SK-N-SH (cell line): ENCODE measurements around the gene ZDHHC24. TPM values are rescaled to one million over a fixed set of nuclear protein-coding genes. Genes with fewer than 3 reads are reported as not detected.

Source experiments
- CTCF ChIA-PET: fragments of 300-600, 350-600 bp; formaldehyde crosslinking; extraction: SDS; loops from one replicate; lab custom pipeline; 2021; lab: Yijun Ruan, JAX
- POLR2A ChIA-PET: fragments of 350-600 bp; sonication (Branson Sonifier 250); formaldehyde crosslinking; extraction: SDS; loops from one replicate; lab custom pipeline; 2020; ENCODE audit warnings: antibody characterized with exemption, inconsistent platforms; lab: Yijun Ruan, JAX
- DNase-seq: peaks from one replicate; pipeline ENCODE4 v3.0.0; 2012
- H2AFZ ChIP-seq: fragments of 200-600 bp; sonication (generic); 2 replicates; pipeline ENCODE4 v1.8.1; 2016; ENCODE audit warnings: antibody characterized with exemption, mild to moderate bottlenecking, low read depth
- H3F3A ChIP-seq: fragments of 200-600 bp; sonication (generic); replicated peaks from 2 replicates; pipeline ENCODE3; 2016; ENCODE audit warnings: antibody characterized with exemption, mild to moderate bottlenecking; ENCODE audit not compliant: insufficient read depth
- H3K27ac ChIP-seq, 2 experiments: fragments of 200-500 bp in 1 of 2; fragments of 200-600 bp in 1 of 2; sonication (Bioruptor generic) in 1 of 2; sonication (generic), shearing (Covaris generic) in 1 of 2; 2 replicates each; pipeline versions ENCODE4 v1.5.1 to v1.6.1; 2014 to 2016; ENCODE audit warnings: low read depth in 2 of 2, inconsistent platforms in 1 of 2, low read length in 1 of 2, mild to moderate bottlenecking in 1 of 2, mixed read lengths in 1 of 2
- H3K27me3 ChIP-seq: fragments of 200-600 bp; sonication (generic), shearing (Covaris generic); 2 replicates; pipeline ENCODE4 v1.6.1; 2016; ENCODE audit warnings: mixed run types; ENCODE audit not compliant: insufficient read depth
- H3K36me3 ChIP-seq, 2 experiments: fragments of 200-500 bp in 1 of 2; fragments of 200-600 bp in 1 of 2; sonication (Bioruptor generic) in 1 of 2; sonication (generic) in 1 of 2; replicated peaks in 1 of 2; 2 replicates each; pipeline versions ENCODE3 to v1.5.1; 2014 to 2016; ENCODE audit warnings: low read length in 1 of 2, mild to moderate bottlenecking in 1 of 2; ENCODE audit not compliant: insufficient read depth in 2 of 2, control insufficient read depth in 1 of 2
- H3K4me1 ChIP-seq, 2 experiments: fragments of 200-500 bp in 1 of 2; fragments of 200-600 bp in 1 of 2; sonication (Bioruptor generic) in 1 of 2; sonication (generic), shearing (Covaris generic) in 1 of 2; 2 replicates each; pipeline versions ENCODE4 v1.5.1 to v1.6.1; 2014 to 2016; ENCODE audit warnings: low read depth in 1 of 2, low read length in 1 of 2, mixed run types in 1 of 2; ENCODE audit not compliant: insufficient read depth in 2 of 2, control insufficient read depth in 1 of 2
- H3K4me2 ChIP-seq: fragments of 200-600 bp; sonication (generic), shearing (Covaris generic); 2 replicates; pipeline ENCODE4 v1.6.1; 2017; ENCODE audit warnings: mixed run types
- H3K4me3 ChIP-seq, 2 experiments: fragments of 200-500 bp in 1 of 2; fragments of 200-600 bp in 1 of 2; sonication (Bioruptor generic) in 1 of 2; sonication (generic), shearing (Covaris generic) in 1 of 2; 2 replicates each; pipeline versions ENCODE4 v1.5.1 to v1.8.1; 2014 to 2016; ENCODE audit warnings: low read depth in 2 of 2, inconsistent platforms in 1 of 2, low read length in 1 of 2, mild to moderate bottlenecking in 1 of 2, mixed read lengths in 1 of 2, moderate library complexity in 1 of 2
- H3K79me2 ChIP-seq: fragments of 200-600 bp; sonication (generic); 2 replicates; pipeline ENCODE4 v1.8.1; 2017; ENCODE audit warnings: mild to moderate bottlenecking; ENCODE audit not compliant: insufficient read depth
- H3K9ac ChIP-seq: fragments of 200-600 bp; sonication (generic); 2 replicates; pipeline ENCODE4 v1.6.1; 2017; ENCODE audit warnings: mixed run types
- H3K9me2 ChIP-seq: fragments of 200-600 bp; sonication (generic); 2 replicates; pipeline ENCODE4 v1.6.1; 2017; ENCODE audit warnings: mixed run types
- H3K9me3 ChIP-seq: fragments of 200-600 bp; sonication (generic); 2 replicates; pipeline ENCODE4 v1.6.1; 2017; ENCODE audit warnings: mixed run types, mild to moderate bottlenecking, moderate library complexity
- H4K20me1 ChIP-seq: fragments of 200-600 bp; sonication (generic); 2 replicates; pipeline ENCODE4 v1.6.1; 2017; ENCODE audit warnings: mild to moderate bottlenecking, mixed run types; ENCODE audit not compliant: insufficient read depth
- CHD2 ChIP-seq: fragments of 150-350 bp; IDR thresholded peaks from 2 replicates; pipeline ENCODE4 v1.6.1; 2018; ENCODE audit warnings: low read length; ENCODE audit not compliant: partially characterized antibody
- ELF1 ChIP-seq: IDR thresholded peaks from 2 replicates; pipeline ENCODE4 v1.4.0; 2012
- EZH2phosphoT487 ChIP-seq: fragments of 200-600 bp; sonication (generic); IDR thresholded peaks from 2 replicates; pipeline ENCODE4 v1.6.1; 2017; ENCODE audit warnings: low read depth, mixed run types, mild to moderate bottlenecking, antibody characterized with exemption, moderate library complexity, borderline replicate concordance
- FOSL2 ChIP-seq: IDR thresholded peaks from 2 replicates; pipeline ENCODE4 v1.4.0; 2012; ENCODE audit warnings: low read depth, mild to moderate bottlenecking, moderate library complexity, borderline replicate concordance
- FOXJ3 ChIP-seq: sonication (generic); formaldehyde crosslinking; IDR thresholded peaks from 2 replicates; pipeline ENCODE4 v1.5.1; 2020; ENCODE audit warnings: mild to moderate bottlenecking, missing genetic modification reagents
- GABPA ChIP-seq: IDR thresholded peaks from 2 replicates; pipeline ENCODE4 v1.4.0; 2012; ENCODE audit warnings: low read depth, mild to moderate bottlenecking
- GATA2 ChIP-seq: sonication (generic); formaldehyde crosslinking; IDR thresholded peaks from 2 replicates; pipeline ENCODE4 v1.5.0; 2020; ENCODE audit warnings: mild to moderate bottlenecking, missing genetic modification reagents
- JUND ChIP-seq: IDR thresholded peaks from 2 replicates; pipeline ENCODE4 v1.4.0; 2012
- NFIC ChIP-seq: IDR thresholded peaks from 2 replicates; pipeline ENCODE4 v1.4.0; 2012; ENCODE audit warnings: borderline replicate concordance
- POLR2AphosphoS5 ChIP-seq: IDR thresholded peaks from 2 replicates; pipeline ENCODE4 v1.6.1; 2012; ENCODE audit warnings: low read depth, low read length
- RCOR1 ChIP-seq: fragments of 150-350 bp; IDR thresholded peaks from 2 replicates; pipeline ENCODE4 v1.6.1; 2017; ENCODE audit warnings: antibody characterized with exemption, low read length
- RFX5 ChIP-seq: IDR thresholded peaks from 2 replicates; pipeline ENCODE4 v1.6.1; 2012; ENCODE audit warnings: mild to moderate bottlenecking, improper control_type of control experiment, low read length
- TAF1 ChIP-seq: IDR thresholded peaks from 2 replicates; pipeline ENCODE4 v1.6.1; 2012; ENCODE audit warnings: low read depth, mild to moderate bottlenecking, low read length, moderate library complexity, borderline replicate concordance
- TCF12 ChIP-seq: IDR thresholded peaks from 2 replicates; pipeline ENCODE4 v1.4.0; 2012
- TEAD4 ChIP-seq: IDR thresholded peaks from 2 replicates; pipeline ENCODE4 v1.4.0; 2012; ENCODE audit warnings: mild to moderate bottlenecking, borderline replicate concordance; ENCODE audit not compliant: insufficient read depth
- WGBS: methylation state at CpG from one replicate; pipeline ENCODE4 v1.1.6; 2017; ENCODE audit warnings: low lambda C conversion rate; 5-methylcytosine and 5-hydroxymethylcytosine counted together
- polyA plus RNA-seq, 3 experiments: library from polyadenylated mRNA; depleted of rRNA; stranded (reverse); fragments of >200 nt; gene quantifications; 2 replicates each; pipeline ENCODE4 v1.2.3, GENCODE V29; 2012
- TF ChIP-seq, protein P1 (sequence below): IDR thresholded peaks from 2 replicates; pipeline ENCODE4; 2012
- TF ChIP-seq, protein P2 (sequence below): fragments of 150-350 bp; IDR thresholded peaks from 2 replicates; pipeline ENCODE4 v1.6.1; 2016; ENCODE audit warnings: mild to moderate bottlenecking, low read depth, low read length
- TF ChIP-seq, protein P3 (sequence below): IDR thresholded peaks from 2 replicates; pipeline ENCODE4 v1.4.0; 2012; ENCODE audit warnings: low read depth
- TF ChIP-seq, protein P4 (sequence below): IDR thresholded peaks from 2 replicates; pipeline ENCODE4 v1.6.1; 2012; ENCODE audit warnings: mild to moderate bottlenecking, low read depth, low read length, moderate library complexity
- TF ChIP-seq, protein P5 (sequence below): fragments of 150-350 bp; IDR thresholded peaks from 2 replicates; pipeline ENCODE4 v1.6.1; 2017; ENCODE audit warnings: antibody characterized with exemption, low read length, low read depth, borderline replicate concordance
- TF ChIP-seq, protein P6 (sequence below): IDR thresholded peaks from 2 replicates; pipeline ENCODE4 v1.4.0; 2012; ENCODE audit warnings: low read depth, borderline replicate concordance

Gene ZDHHC24
- polyA plus RNA-seq, 1 of the 3 experiments (the other 2 are of a cell fraction), result 13.1 TPM

DNA sequence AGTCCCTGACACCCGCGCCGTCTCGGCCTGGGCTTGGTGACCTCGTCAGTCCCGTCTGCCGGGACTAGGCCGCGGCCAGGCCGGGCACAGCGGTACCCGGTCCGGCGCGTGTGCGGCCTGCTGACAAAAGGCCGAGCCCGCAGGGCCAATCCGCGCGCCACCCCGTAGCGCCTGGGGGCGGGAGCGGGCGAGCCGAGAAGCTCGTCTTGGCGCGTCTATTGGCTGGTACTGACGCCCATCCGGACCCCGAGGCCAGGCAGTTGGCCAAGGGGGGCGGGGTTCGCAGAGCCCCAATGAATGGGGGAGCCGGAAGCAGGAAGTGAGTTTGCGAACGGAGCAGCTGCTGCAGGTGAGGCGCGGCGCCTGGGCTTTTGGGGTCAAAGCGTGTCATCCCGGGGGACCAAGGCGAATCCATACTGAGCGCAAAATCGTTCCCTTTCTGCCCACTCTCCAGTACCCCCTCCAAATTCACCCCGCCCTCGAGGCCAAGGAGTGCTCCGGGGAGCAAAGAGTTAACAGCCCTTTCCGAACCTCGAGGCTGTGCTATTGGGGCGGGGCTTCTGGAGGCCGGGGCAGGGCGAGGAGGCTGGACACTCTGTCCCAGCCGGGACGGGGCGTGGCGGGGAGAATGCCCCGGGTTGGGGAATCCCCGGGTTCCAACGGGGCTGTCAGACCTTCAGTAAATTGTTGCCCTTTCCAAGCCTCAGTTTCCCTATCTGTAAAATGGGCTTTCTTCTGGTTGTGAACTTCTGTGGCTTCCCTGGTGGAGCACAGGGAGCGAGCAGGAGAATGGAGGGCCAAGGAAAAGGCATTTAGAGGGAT lies 65.5 kb downstream of the ZDHHC24 start, which contains the start of gene DPP3:
TSS of gene DPP3 (plus strand) at position 318 of the 822 bp plus-strand sequence. CDS start 1,767 bp downstream, outside the sequence.
- no peaks in the 10 kb centered on the region for H3K9me2 ChIP-seq
- peak within 1 kb of the TSS; percentile 64 to 82 for H3K4me3 ChIP-seq
- H3K9me3 ChIP-seq, result no peaks in the 10 kb centered on the region
- H4K20me1 ChIP-seq, result no peaks in the 10 kb centered on the region
- peaks cover 17% of the 10 kb centered on the region; the same call in 1 of the 2 replicates for H3K79me2 ChIP-seq
- H3K4me1 ChIP-seq, result peaks cover 0 to 15% of the 10 kb centered on the region in 2 experiments; a peak in 2 of 4 replicates
- peak within 1 kb of the TSS; percentile 85 to 93 for H3K27ac ChIP-seq
- H3K36me3 ChIP-seq, result peaks cover 0 to 5% of the 10 kb centered on the region in 2 experiments
- DNase-seq, result peak; percentile 99
- ChIA-PET CTCF (interaction anchor here (0.9 to 3.8 kb wide), 10 partner anchors 9 to 169 kb away, joined by 3 to 32 read pairs (median 5); partner anchors contain the start of genes MRPL11 and PELI3), POLR2A (interaction anchor here (0.9 to 2.7 kb wide), 11 partner anchors 10 to 365 kb away, joined by 3 to 18 read pairs (median 6); partner anchors contain the start of genes BBS1, BRMS1, MRPL11 and PELI3)
- no peaks in the 10 kb centered on the region for H3F3A ChIP-seq
- peak within 1 kb of the TSS; percentile 93 for H3K9ac ChIP-seq
- H2AFZ ChIP-seq, result peak within 1 kb of the TSS; percentile 71
- 7% methylated on average over 17 of the region's 62 CpGs for WGBS
- peak within 1 kb of the TSS; percentile 98 for H3K4me2 ChIP-seq
- no peaks in the 10 kb centered on the region for H3K27me3 ChIP-seq
- TF ChIP-seq JUND (no peak), TAF1 (peak; percentile 65; the same call in 1 of the 2 replicates), FOXJ3 (CRISPR knock-in tag) (no peak), RFX5 (no peak), RCOR1 (peak; percentile 38; the same call in 1 of the 2 replicates), CHD2 (peak; percentile 67), EZH2phosphoT487 (no peak), FOSL2 (no peak), GATA2 (CRISPR knock-in tag) (no peak), GABPA (peak; percentile 78), NFIC (peak; percentile 45; the same call in 1 of the 2 replicates), ELF1 (peak; percentile 98), TCF12 (no peak), TEAD4 (no peak), POLR2AphosphoS5 (peak; percentile 84; the same call in 1 of the 2 replicates)
- TF ChIP-seq, protein P1, sequence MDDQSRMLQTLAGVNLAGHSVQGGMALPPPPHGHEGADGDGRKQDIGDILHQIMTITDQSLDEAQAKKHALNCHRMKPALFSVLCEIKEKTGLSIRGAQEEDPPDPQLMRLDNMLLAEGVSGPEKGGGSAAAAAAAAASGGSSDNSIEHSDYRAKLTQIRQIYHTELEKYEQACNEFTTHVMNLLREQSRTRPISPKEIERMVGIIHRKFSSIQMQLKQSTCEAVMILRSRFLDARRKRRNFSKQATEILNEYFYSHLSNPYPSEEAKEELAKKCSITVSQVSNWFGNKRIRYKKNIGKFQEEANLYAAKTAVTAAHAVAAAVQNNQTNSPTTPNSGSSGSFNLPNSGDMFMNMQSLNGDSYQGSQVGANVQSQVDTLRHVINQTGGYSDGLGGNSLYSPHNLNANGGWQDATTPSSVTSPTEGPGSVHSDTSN, result peak; percentile 99
- TF ChIP-seq, protein P2, sequence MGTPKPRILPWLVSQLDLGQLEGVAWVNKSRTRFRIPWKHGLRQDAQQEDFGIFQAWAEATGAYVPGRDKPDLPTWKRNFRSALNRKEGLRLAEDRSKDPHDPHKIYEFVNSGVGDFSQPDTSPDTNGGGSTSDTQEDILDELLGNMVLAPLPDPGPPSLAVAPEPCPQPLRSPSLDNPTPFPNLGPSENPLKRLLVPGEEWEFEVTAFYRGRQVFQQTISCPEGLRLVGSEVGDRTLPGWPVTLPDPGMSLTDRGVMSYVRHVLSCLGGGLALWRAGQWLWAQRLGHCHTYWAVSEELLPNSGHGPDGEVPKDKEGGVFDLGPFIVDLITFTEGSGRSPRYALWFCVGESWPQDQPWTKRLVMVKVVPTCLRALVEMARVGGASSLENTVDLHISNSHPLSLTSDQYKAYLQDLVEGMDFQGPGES, result peak; percentile 52
- TF ChIP-seq, protein P3, sequence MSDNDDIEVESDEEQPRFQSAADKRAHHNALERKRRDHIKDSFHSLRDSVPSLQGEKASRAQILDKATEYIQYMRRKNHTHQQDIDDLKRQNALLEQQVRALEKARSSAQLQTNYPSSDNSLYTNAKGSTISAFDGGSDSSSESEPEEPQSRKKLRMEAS, result peak; percentile 78
- TF ChIP-seq, protein P4, sequence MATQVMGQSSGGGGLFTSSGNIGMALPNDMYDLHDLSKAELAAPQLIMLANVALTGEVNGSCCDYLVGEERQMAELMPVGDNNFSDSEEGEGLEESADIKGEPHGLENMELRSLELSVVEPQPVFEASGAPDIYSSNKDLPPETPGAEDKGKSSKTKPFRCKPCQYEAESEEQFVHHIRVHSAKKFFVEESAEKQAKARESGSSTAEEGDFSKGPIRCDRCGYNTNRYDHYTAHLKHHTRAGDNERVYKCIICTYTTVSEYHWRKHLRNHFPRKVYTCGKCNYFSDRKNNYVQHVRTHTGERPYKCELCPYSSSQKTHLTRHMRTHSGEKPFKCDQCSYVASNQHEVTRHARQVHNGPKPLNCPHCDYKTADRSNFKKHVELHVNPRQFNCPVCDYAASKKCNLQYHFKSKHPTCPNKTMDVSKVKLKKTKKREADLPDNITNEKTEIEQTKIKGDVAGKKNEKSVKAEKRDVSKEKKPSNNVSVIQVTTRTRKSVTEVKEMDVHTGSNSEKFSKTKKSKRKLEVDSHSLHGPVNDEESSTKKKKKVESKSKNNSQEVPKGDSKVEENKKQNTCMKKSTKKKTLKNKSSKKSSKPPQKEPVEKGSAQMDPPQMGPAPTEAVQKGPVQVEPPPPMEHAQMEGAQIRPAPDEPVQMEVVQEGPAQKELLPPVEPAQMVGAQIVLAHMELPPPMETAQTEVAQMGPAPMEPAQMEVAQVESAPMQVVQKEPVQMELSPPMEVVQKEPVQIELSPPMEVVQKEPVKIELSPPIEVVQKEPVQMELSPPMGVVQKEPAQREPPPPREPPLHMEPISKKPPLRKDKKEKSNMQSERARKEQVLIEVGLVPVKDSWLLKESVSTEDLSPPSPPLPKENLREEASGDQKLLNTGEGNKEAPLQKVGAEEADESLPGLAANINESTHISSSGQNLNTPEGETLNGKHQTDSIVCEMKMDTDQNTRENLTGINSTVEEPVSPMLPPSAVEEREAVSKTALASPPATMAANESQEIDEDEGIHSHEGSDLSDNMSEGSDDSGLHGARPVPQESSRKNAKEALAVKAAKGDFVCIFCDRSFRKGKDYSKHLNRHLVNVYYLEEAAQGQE, result peak; percentile 44; the same call in 1 of the 2 replicates
- TF ChIP-seq, protein P5, sequence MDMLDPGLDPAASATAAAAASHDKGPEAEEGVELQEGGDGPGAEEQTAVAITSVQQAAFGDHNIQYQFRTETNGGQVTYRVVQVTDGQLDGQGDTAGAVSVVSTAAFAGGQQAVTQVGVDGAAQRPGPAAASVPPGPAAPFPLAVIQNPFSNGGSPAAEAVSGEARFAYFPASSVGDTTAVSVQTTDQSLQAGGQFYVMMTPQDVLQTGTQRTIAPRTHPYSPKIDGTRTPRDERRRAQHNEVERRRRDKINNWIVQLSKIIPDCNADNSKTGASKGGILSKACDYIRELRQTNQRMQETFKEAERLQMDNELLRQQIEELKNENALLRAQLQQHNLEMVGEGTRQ, result no peak
- TF ChIP-seq, protein P6, sequence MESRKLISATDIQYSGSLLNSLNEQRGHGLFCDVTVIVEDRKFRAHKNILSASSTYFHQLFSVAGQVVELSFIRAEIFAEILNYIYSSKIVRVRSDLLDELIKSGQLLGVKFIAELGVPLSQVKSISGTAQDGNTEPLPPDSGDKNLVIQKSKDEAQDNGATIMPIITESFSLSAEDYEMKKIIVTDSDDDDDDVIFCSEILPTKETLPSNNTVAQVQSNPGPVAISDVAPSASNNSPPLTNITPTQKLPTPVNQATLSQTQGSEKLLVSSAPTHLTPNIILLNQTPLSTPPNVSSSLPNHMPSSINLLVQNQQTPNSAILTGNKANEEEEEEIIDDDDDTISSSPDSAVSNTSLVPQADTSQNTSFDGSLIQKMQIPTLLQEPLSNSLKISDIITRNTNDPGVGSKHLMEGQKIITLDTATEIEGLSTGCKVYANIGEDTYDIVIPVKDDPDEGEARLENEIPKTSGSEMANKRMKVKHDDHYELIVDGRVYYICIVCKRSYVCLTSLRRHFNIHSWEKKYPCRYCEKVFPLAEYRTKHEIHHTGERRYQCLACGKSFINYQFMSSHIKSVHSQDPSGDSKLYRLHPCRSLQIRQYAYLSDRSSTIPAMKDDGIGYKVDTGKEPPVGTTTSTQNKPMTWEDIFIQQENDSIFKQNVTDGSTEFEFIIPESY, result peak; percentile 27; the same call in 1 of the 2 replicates
